NCI-H460 (cell line): ENCODE data around the gene SACM1L. TPM values are rescaled to one million over a fixed set of nuclear protein-coding genes. Genes with fewer than 3 reads are reported as not detected.

Experiments
- DNase-seq: peaks from one replicate; pipeline ENCODE4 v3.0.0-alpha.2; 2016; ENCODE audit warnings: low read depth; ENCODE audit errors: extremely low read depth
- total RNA-seq: library from RNA; depleted of rRNA; stranded (reverse); fragments of >200 nt; shearing (Covaris generic); gene quantifications from 2 replicates; pipeline ENCODE4 v1.2.3, GENCODE V29; 2014

SACM1L gene
- total RNA-seq, 1 experiment from 2014 or later: 24.3 TPM

DNA sequence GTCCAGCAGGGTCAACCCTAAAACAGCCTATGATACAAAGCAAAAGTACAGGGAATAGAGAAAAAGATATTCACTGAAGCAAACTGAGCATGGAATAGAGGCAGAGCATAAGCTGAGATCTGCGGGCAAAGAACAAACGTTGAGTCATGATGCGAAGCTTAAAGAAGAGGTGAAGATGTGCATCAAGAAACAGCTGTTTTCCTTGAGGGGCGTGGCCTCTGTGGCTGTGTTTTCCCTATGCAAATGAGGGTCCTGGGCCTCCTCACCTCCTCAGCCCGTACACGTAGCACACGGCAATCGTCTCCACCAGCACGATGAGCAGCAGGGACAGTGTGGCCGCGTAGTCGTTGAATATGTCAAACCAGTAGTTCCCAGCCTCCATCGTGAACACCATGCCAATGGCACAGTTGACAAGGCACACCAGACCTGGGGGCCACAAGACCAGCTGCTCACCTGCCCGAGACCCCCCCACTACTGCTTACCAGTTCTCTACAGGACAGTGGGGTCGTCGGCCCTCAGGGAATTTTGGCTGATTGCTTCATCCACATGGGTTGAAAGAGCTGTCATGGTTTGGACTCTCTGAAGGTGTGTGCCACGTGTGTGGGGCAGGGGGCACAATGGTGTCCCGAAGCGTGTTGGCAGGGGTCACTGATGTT lies 73.6 kb downstream of the SACM1L start:
- no peak for DNase-seq

- DNase-seq: no peak
Measured at GRCh38 chr3:45763303-45763675, 74.1 kb downstream of the SACM1L start.

DNA sequence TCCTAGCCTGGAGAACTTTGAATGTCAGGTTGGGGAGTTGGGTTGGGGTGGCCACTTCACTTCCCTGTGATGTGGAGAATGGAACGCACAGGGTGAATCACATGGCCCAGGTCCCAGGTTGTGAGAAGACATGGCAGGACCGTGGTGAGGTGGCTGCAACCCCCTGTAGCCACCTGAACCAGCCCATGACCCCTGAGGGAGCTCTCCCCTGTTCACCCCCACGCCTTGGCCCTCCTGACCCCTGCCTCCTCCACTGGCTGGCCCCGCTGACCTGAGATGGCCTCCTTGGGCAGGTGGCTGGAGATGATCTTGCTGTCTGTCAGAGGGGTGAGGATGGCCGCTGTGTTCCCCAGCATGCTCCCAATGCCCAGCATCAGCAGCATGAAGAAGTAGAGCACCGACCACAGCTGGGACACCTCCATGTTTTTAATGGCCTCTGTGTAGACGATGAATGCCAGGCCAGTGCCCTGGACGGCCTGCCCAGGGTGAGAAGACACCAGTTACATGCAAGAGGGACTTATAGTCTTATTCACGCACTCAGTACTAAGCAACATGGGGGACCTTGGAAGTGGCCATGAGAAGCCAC lies 76.2 kb downstream of the SACM1L start:
- DNase-seq: no peak

GRCh38 chr3:45765958-45766357 lies 76.8 kb downstream of the SACM1L start:
- DNase-seq: no peak

- DNase-seq: no peak
Measured at GRCh38 chr3:45771166-45771775, 82.1 kb downstream of the SACM1L start.

DNA sequence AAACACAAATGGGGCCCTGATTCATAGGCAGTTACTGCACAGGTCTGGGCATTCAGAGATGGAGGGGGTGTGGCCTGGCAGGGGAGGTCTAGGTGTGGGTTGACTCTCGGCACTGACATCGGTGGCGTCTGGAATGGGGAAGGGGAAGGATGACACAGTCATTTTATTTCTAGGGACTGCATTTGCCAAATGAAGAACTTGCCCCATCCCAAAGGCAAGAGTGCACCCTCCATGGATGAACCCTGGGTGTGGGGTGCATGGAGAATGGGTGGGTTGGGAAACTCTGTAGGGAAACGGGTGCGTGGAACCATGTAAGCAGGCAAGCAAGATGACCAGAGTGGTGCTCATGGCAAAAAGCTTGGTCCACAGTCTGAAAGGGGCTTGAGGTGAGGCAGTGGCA lies 82.6 kb downstream of the SACM1L start:
- no peak for DNase-seq

DNA sequence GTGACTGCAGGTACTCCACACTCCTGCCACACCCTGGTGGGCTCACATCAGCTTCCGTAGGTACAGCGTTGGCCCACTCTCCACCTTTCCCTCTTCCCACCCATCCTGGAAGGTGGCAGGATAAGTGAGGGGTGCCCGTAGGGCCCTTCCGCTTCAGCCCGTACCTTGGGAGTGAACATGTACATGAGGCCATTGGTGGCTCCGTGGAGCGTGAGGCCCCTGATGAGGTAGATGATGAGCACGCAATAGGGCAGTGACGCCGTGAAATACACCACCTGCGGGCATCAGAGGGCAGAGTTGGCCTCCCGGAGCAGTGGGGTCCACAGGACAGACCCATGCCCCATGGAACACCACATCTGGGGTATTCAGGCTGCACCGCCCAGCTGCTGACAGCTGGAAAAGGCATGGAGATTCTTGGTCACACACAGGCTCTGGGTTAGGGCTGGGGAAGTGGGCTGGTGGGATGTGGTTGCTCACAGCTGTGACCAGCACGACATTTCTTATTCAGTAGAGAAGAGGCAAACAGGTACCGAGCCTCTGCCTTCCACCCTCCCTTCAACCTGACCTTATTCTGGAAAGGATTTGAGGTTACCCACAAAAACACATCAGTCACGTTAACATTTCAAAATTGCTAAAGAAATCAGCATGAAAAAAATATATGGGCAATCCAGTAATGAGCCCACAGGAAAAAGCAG lies 83.3 kb downstream of the SACM1L start:
- DNase-seq: no peak

DNA sequence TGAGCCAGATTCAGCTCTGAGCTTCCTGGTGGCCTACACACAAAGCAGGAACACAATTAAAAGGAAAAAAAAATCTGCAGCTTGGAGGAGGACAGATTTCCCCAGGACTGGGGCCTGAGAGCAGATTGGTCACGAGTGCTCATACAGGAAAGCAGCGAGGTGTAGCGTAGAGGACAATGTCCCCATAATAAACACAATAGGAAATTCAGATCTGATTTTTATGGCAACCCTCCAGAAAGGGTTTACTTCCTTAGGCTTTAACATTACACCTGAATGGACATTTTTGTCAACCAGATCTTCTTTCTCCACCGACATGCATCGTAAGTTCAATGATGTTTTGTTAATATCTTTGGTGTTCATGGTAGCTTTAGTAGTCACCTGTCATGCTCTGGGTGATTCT lies 83.9 kb downstream of the SACM1L start:
- DNase-seq: no peak

DNA sequence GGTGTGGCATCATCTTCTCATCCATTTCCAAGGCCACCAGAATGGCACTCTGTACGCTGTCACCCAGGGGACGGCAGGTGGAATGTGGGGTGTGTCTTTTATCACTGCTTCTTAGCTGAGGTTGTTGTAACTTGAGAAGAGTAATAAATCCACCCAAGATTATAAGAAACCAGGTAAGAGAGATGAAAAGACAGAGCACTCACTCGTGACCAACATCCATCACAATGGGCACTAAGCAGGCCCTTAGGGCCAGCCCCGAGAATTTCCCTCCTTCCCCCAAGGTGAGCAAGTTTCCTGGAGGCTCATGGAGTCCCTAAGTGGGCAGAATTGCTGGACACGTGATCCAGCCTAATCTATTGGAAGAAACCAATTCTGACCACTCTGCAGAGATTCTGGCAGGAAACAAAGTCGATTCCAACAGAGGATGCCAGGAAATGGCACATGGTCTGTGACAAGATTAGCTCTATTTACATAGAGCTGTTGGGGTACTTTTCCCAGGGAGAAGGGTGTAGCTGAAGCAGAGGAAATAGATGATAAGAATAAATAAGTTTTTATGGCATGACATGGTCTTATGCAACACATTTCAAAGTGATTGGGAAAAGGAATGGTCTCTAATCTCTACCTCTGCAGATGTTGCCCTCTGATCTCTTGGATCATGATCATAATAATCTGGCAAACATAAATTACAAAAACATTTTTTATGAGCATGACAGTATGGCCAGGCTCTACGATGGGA lies 84.7 kb downstream of the SACM1L start:
- no peak for DNase-seq

- no peak for DNase-seq
Measured at GRCh38 chr3:45774581-45775521, 85.7 kb downstream of the SACM1L start.

GRCh38 chr3:45775571-45776300 lies 86.5 kb downstream of the SACM1L start:
- no peak for DNase-seq

DNA sequence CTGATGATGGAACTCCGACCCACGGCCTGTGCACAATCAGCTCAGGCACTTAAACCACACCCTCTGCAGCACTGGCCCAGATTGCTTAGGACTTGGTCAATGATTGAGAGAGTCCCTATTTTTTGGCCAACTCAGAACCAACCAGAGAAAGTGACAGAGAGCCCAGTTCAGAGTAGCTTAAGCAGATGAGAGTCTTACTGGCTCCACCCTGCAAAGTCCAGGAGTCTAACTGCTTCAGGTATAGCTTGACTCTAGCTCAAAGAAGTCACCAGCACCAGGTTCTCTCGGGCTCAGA lies 87.1 kb downstream of the SACM1L start:
- DNase-seq: no peak

GRCh38 chr3:45776611-45777010 lies 87.4 kb downstream of the SACM1L start:
- no peak for DNase-seq

DNA sequence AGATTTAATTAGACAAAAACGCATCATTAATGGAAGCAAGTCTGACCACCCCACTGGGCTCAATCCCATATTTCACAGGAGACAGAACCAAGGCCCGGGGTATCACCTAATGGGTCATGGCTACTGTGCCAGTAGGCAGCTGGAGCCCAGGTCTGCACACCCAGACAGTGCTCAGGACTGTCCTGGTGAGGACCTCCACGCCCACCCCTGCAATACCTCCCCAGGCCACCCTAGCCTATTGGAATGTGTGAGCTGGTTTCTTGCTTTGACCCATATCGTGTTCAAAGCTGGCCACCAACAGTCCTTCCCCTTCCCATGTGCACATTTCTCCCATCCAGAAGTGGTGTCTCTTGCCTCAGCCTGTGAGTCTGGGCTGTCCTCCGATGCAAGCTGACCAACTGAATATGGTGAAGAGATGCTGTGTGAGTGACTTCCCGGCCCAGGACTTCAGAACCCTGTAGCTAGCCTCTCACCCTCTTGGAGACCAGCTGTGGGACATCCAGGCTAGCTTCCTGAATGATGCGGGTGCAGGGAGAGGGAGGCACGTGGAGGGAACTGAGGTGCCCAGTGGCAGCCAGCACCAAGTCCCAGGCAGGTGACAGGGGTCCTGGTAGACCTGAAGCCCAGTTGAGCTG lies 88.0 kb downstream of the SACM1L start:
- DNase-seq: no peak

DNA sequence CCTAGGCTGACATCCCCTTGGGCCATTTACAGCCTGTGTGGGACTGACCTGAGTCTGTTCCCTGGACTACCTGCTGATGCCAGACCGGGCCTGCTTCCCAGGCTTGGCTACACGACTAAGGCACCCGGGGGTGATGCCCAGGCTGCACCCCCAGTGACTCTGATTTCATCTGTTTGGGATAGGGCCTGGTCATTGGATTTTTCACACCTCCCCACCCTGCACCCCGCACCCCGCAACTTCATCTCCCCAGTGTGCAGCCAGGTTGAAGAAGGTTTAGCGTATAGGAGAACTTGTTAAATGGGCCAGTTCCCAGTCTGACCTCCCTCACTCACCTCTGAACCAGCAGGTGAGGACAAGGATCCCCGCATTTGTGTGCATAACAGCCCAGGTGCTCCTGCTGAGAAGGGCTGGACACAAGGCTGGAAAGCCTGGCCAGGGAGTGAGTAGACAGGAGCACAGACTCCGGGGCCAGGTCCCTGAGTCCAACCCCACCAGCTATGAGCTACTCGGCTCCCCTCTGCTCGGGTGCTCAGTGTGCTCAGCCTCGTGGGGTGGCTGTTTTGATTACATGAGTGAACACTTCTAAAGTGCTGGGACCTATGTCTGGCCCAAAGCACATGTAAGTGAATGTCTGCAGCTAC lies 88.7 kb downstream of the SACM1L start:
- no peak for DNase-seq

- DNase-seq: no peak
Measured at GRCh38 chr3:45778761-45779201, 89.6 kb downstream of the SACM1L start.

DNA sequence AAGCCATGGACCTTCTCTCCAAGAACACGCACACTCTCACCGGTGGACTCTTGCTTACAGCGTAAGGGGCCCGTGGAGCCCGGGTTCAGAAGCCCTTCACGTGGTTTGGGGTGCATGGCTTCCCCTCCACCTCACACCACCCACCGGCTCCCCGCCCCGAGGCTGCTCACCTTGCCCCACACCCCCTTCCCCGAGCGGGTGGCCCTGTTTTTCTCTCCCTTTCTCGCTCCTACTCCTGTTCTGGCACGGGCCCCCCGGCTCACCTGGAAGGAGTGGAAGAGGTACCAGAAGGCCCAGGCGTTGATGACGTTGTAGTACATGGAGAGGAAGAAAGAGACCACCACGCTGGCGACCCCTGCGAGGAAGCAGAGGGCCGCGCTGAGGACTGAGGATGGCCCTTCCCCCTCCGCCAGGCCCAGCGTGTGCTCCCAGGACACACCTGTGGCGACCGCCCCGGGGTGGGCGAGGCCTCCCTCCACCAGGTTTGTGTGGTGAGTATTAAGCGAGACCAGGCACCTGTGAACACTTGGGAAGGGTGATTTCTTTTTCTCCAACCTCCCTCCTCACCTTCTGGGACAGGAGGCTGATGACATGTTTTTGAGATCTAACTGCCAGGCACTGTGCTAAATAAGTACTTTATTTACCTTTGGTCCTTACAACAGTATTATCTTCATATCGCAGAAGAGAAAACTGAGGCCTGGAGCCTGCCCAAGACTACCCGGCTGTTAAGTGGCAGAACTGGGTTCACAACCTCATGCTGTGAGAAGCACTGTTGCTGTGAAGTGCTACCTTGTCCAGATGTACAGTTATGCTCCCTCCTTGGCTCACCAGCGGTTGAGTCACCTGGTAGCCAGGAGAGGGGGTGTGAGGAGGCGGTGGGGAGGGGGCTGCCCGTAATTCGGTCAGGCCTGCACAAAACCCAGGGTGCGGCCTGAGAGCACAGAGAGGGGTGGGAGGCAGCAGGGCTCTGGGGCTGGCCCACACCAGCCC lies 90.8 kb downstream of the SACM1L start:
- DNase-seq: no peak
